Mucosa of descending colon (tissue), 3 donors: ENCODE results near the gene FAM234A. TPM values are rescaled to one million over a fixed set of nuclear protein-coding genes. Genes with fewer than 3 reads are reported as not detected.

Experiments used
- total RNA-seq, 3 donors: library from RNA; stranded (reverse); fragmentation: NEBNext Ultra II Directional in 2 of 3; extraction: Animal tissue kit (Norgen Biotek cat#: 25700) in 2 of 3; gene quantifications; one replicate each; pipeline versions ENCODE4 v1.2.1 to v1.2.4, GENCODE V29; 2021 to 2023
- donor health status: DM: no; HTN: no; CAD: no; lungs with moderate emphysema.
- donor health status: DM: no; HTN: no; CAD: no.
- donor health status: DM: no; HTN: yes; CAD: no.

The FAM234A gene
- total RNA-seq, 3 donors from 2014 or later: 87.1 to 129 (median 99.1) TPM

Other genes with a start within 250 kb of the FAM234A start
- 10 to 100 TPM; 10.0 to 13.0 (median 12.6) TPM for gene POLR3K, start 181.2 kb upstream of the FAM234A start, total RNA-seq
- 10 to 100 TPM; 18.8 to 24.9 (median 20.6) TPM for gene SNRNP25, start 181.0 kb upstream of the FAM234A start, total RNA-seq
- 10 to 100 TPM; 27.2 to 39.2 (median 36.9) TPM for gene RHBDF1, start 162.2 kb upstream of the FAM234A start, total RNA-seq
- 10 to 100 TPM; 25.0 to 30.3 (median 29.9) TPM for gene MPG, start 156.6 kb upstream of the FAM234A start, total RNA-seq
- gene NPRL3, start 96.1 kb upstream of the FAM234A start, total RNA-seq: 10 to 100 TPM; 20.0 to 27.0 (median 21.0) TPM
- gene HBZ, start 82.2 kb upstream of the FAM234A start, total RNA-seq: under 1 TPM in 1 of 3 donors, not detected in 2; 0.41 TPM
- gene HBM, start 68.8 kb upstream of the FAM234A start, total RNA-seq: not detected
- gene HBA2, start 61.9 kb upstream of the FAM234A start, total RNA-seq: 1 to 10 TPM in 2 of 3 donors, not detected in 1; 2.9 to 3.4 TPM
- 1 to 10 TPM in 2 of 3 donors, not detected in 1; 4.3 to 8.5 TPM for gene HBA1, start 58.1 kb upstream of the FAM234A start, total RNA-seq
- not detected for gene HBQ1, start 54.4 kb upstream of the FAM234A start, total RNA-seq
- 10 to 100 TPM; 47.8 to 86.8 (median 67.2) TPM for gene LUC7L, start 5.4 kb upstream of the FAM234A start, total RNA-seq
- 10 to 100 TPM in 1 of 3 donors, 1 to 10 TPM in 2; 2.6 to 10.0 (median 8.1) TPM for gene RGS11, start 41.1 kb downstream of the FAM234A start, total RNA-seq
- gene ARHGDIG, start 45.8 kb downstream of the FAM234A start, total RNA-seq: 1 to 10 TPM; 1.7 to 6.8 (median 1.9) TPM
- 1 to 10 TPM in 2 of 3 donors, under 1 TPM in 1; 0.23 to 2.8 (median 1.3) TPM for gene PDIA2, start 48.3 kb downstream of the FAM234A start, total RNA-seq
- 10 to 100 TPM; 33.0 to 46.3 (median 40.0) TPM for gene AXIN1, start 117.9 kb downstream of the FAM234A start, total RNA-seq
- 10 to 100 TPM; 39.7 to 53.8 (median 49.1) TPM for gene MRPL28, start 135.7 kb downstream of the FAM234A start, total RNA-seq
- 100 to 1,000 TPM in 1 of 3 donors, 10 to 100 TPM in 2; 77.3 to 134 (median 95.7) TPM for gene PGAP6, start 147.2 kb downstream of the FAM234A start, total RNA-seq
- 100 to 1,000 TPM in 1 of 3 donors, 10 to 100 TPM in 2; 24.5 to 125 (median 43.6) TPM for gene NME4, start 162.4 kb downstream of the FAM234A start, total RNA-seq
- 10 to 100 TPM; 39.5 to 64.3 (median 56.0) TPM for gene DECR2, start 167.1 kb downstream of the FAM234A start, total RNA-seq
- 10 to 100 TPM; 22.3 to 45.6 (median 30.7) TPM for gene RAB11FIP3, start 190.8 kb downstream of the FAM234A start, total RNA-seq